Tibial nerve (tissue), 4 donors: ENCODE data around the gene SBK2.
"Not testable (repeated sequence)": the region's sequence is repeated elsewhere in the genome, so short reads cannot be mapped to it uniquely, and the experiment has no call there.

ENCODE experiments used
- EP300 ChIP-seq, 2 donors: sonication (generic); formaldehyde crosslinking; IDR thresholded peaks; one replicate each; pipeline ENCODE4 v1.6.1; 2017; ENCODE audit warnings: antibody characterized with exemption in 2 of 2, mild to moderate bottlenecking in 1 of 2
- TF ChIP-seq, protein P1 (sequence below), 5 experiments: fragments of 200-600 bp in 3 of 5; fragments of 450-650 bp in 2 of 5; sonication (generic) in 3 of 5; IDR thresholded peaks; one replicate each; pipeline ENCODE4 v1.5.1; 2016 to 2019; ENCODE audit warnings: antibody characterized with exemption in 5 of 5, mild to moderate bottlenecking in 3 of 5, moderate library complexity in 2 of 5

DNA sequence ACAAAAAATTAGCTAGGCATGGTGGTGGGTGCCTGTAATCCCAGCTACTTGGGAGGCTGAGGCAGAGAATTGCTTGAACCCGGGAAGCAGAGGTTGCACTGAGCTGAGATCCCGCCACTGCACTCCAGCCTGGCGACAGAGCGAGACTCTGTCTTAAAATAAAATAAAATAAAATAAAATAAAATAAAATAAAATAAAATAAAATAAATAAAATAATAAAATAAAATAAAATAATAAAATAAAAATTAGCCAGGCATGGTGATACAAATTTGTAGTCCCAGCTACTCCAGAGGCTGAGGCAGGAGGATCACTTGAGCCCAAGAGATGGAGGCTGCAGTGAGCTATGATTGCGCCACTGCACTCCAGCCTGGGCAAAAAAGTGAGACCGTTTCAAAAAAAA is 37.0 kb upstream of the SBK2 start:
- TF ChIP-seq, protein P1, sequence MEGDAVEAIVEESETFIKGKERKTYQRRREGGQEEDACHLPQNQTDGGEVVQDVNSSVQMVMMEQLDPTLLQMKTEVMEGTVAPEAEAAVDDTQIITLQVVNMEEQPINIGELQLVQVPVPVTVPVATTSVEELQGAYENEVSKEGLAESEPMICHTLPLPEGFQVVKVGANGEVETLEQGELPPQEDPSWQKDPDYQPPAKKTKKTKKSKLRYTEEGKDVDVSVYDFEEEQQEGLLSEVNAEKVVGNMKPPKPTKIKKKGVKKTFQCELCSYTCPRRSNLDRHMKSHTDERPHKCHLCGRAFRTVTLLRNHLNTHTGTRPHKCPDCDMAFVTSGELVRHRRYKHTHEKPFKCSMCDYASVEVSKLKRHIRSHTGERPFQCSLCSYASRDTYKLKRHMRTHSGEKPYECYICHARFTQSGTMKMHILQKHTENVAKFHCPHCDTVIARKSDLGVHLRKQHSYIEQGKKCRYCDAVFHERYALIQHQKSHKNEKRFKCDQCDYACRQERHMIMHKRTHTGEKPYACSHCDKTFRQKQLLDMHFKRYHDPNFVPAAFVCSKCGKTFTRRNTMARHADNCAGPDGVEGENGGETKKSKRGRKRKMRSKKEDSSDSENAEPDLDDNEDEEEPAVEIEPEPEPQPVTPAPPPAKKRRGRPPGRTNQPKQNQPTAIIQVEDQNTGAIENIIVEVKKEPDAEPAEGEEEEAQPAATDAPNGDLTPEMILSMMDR (IDR thresholded peaks at IDR 0.05): not testable (repeated sequence)
- not testable (repeated sequence) for TF ChIP-seq EP300 (IDR thresholded peaks at IDR 0.05)
